ENCODE results near the gene JUND. TPM values are rescaled to one million over a fixed set of nuclear protein-coding genes. Genes with fewer than 3 reads are reported as not detected.

The JUND gene
- total and polyA plus RNA-seq, 2 of the 4 experiments (the other 2 are of a cell fraction): 14.2 to 77.2 TPM

GRCh38 chr19:18328340-18329034, 47.1 kb upstream of the JUND start:
- Histone ChIP-seq H2BK120ac (ENCODE audit: low read depth, low read length) (peak overlapping the region; percentile 69), H3K9me1 (ENCODE audit: insufficient read depth, low read length) (0 out of 2 replicates have a peak, but pooled peaks cover 6% of the 10 kb centered on the region), H2BK15ac (ENCODE audit: low read depth, low read length) (peak overlapping the region; percentile 24; the same call in 1 of the 3 replicates), H2AK5ac (ENCODE audit: low read depth, low read length) (no peak overlapping the region; the same call in 1 of the 2 replicates), H2AK9ac (replicated peaks; ENCODE audit: low read depth, low read length, poor library complexity) (no peak overlapping the region), H3K9me3 (ENCODE audit: control insufficient read depth, insufficient read depth, low read length) (no peaks in the 10 kb centered on the region), H3K27me3 (ENCODE audit: control insufficient read depth, insufficient read depth, low read length) (no peaks in the 10 kb centered on the region; the same call in 1 of the 2 replicates), H2BK20ac (ENCODE audit: low read depth, low read length) (peak overlapping the region; percentile 30; the same call in 1 of the 2 replicates), H3K56ac (ENCODE audit: extremely low read depth, insufficient read depth, low read length) (peak overlapping the region; percentile 54; the same call in 1 of the 2 replicates), H4K5ac (ENCODE audit: low read depth, low read length) (peak overlapping the region; percentile 4; the same call in 1 of the 2 replicates), H3K23ac (ENCODE audit: low read depth, low read length) (peak overlapping the region; percentile 66; the same call in 1 of the 2 replicates), H2BK5ac (ENCODE audit: low read depth, low read length, poor library complexity, severe bottlenecking) (peak overlapping the region; percentile 88), H3K27ac (ENCODE audit: insufficient read depth, low read length) (peak overlapping the region; percentile 85), H3K4me3 (ENCODE audit: insufficient read depth, low read depth, low read length) (peak overlapping the region; percentile 35), H4K8ac (ENCODE audit: low read depth in 2 of 2, low read length in 2 of 2) (peak overlapping the region; percentile 27 to 91), H4K20me1 (ENCODE audit: insufficient read depth, low read length) (no peaks in the 10 kb centered on the region), H3K9ac (ENCODE audit: low read depth, low read length) (peak overlapping the region; percentile 77), H3K36me3 (ENCODE audit: control insufficient read depth, insufficient read depth, low read length) (no peaks in the 10 kb centered on the region), H3K4me1 (ENCODE audit: control insufficient read depth, insufficient read depth, low read length) (peaks cover 3% of the 10 kb centered on the region), H4K91ac (ENCODE audit: insufficient read depth, low read depth, low read length) (peak overlapping the region; percentile 63; the same call in 1 of the 2 replicates), H3K4ac (ENCODE audit: low read depth, low read length) (peak overlapping the region; percentile 75), H3K79me1 (ENCODE audit: low read depth in 1 of 2, low read length in 2 of 2) (peaks cover 0 to 6% of the 10 kb centered on the region in 2 experiments; a peak in 1 of 4 replicates), H3K14ac (replicated peaks; ENCODE audit: low read depth, low read length) (peak overlapping the region; percentile 92), H2AFZ (replicated peaks; ENCODE audit: low read length, poor library complexity) (peak overlapping the region; percentile 84), H3K4me2 (ENCODE audit: low read depth, low read length) (peak overlapping the region; percentile 80), H3K18ac (ENCODE audit: low read depth, low read length) (peak overlapping the region; percentile 66; the same call in 1 of the 2 replicates)
- WGBS, 2 experiments (ENCODE audit: extremely low coverage in 2 of 2, insufficient read length in 1 of 2): 0% methylated on average over 1 of the region's 9 CpGs; no CpG with 5 or more reads in 1 of the 2 experiments
- intact Hi-C loops (cut with micrococcal nuclease): loop anchor here (1.0 kb wide), 1 partner anchor 49 kb away; no protein-coding TSS in a partner anchor
- BruUV-seq (replicated peaks): no TSS peak
- ChIA-PET CTCF (interaction anchor here (0.5 to 3.9 kb wide), 13 partner anchors 10 to 128 kb away, joined by 3 to 39 read pairs (median 4); partner anchors contain the start of genes JUND and SSBP4), POLR2A (ENCODE audit: unreplicated experiment) (interaction anchor here (0.5 to 1.6 kb wide), 7 partner anchors 36 to 527 kb away, joined by 3 to 16 read pairs (median 4); partner anchors contain the start of gene JUND)
- peak; percentile 100 for ATAC-seq (ENCODE audit: low read depth)
- dilution Hi-C loops (cut with HindIII; ENCODE audit: low sequenced_read_pairs, unreplicated experiment): no loop called here
- DNase-seq: peak; percentile 97
- in situ Hi-C loops (cut with MboI; ENCODE audit: low sequenced_read_pairs): loop anchor here (10.0 kb wide), 1 partner anchor 134 kb away; the partner anchor contains the start of gene MPV17L2
- TF ChIP-seq MXI1 (IDR thresholded peaks at IDR 0.05; ENCODE audit: borderline replicate concordance, low read depth, low read length) (no peak), SMC3 (IDR thresholded peaks at IDR 0.05; ENCODE audit: low read depth, low read length) (peak; percentile 89), BHLHE40 (IDR thresholded peaks at IDR 0.05; ENCODE audit: low read depth, low read length) (no peak), RCOR1 (IDR thresholded peaks at IDR 0.05; ENCODE audit: insufficient replicate concordance, low read length) (no peak), RAD21 (IDR thresholded peaks at IDR 0.05; ENCODE audit: low read length) (peak; percentile 87), CTCF (conservative IDR thresholded peaks at IDR 0.05; ENCODE audit: low read depth, low read length) (peak; percentile 99), CEBPB (IDR thresholded peaks at IDR 0.05; ENCODE audit: low read depth, low read length) (peak; percentile 39; the same call in 1 of the 2 replicates), MAFK (IDR thresholded peaks at IDR 0.05; ENCODE audit: low read depth, low read length) (peak; percentile 66), FOS (IDR thresholded peaks at IDR 0.05; ENCODE audit: low read depth, low read length) (0 out of 2 replicates have a peak, but pooled peaks have one; percentile 12), POLR2A (IDR thresholded peaks at IDR 0.05; ENCODE audit: low read depth, low read length) (no peak), MAZ (IDR thresholded peaks at IDR 0.05; ENCODE audit: borderline replicate concordance, low read depth, low read length) (peak; percentile 50), USF2 (IDR thresholded peaks at IDR 0.05; ENCODE audit: low read depth, low read length) (no peak), CHD1 (IDR thresholded peaks at IDR 0.05; ENCODE audit: low read depth, low read length) (no peak), NFE2L2 (IDR thresholded peaks at IDR 0.05; ENCODE audit: low read depth, low read length) (no peak)
